ENCODE data around the gene RBM4B. TPM values are rescaled to one million over a fixed set of nuclear protein-coding genes. Genes with fewer than 3 reads are reported as not detected.

The RBM4B gene
- total and polyA plus RNA-seq, 2 of the 13 experiments (the other 11 are each of a cell fraction or from before 2014, with no cell fraction given): 25.8 to 32.4 TPM

GRCh38 chr11:66677599-66678375, at the start of gene RBM4B (continued):
- TF ChIP-seq GRHL1 (CRISPR knock-in tag; conservative IDR thresholded peaks at IDR 0.05) (no peak), ZNF607 (CRISPR knock-in tag; IDR thresholded peaks at IDR 0.05; ENCODE audit: borderline replicate concordance) (peak; percentile 77; the same call in 1 of the 2 replicates), ZNF326 (CRISPR knock-in tag; IDR thresholded peaks at IDR 0.05; ENCODE audit: borderline replicate concordance) (no peak), CERS6 (CRISPR knock-in tag; IDR thresholded peaks at IDR 0.05) (no peak), HDAC2 (CRISPR knock-in tag; IDR thresholded peaks at IDR 0.05) (peak; percentile 30; the same call in 1 of the 2 replicates), ZNF878 (CRISPR knock-in tag; IDR thresholded peaks at IDR 0.05) (no peak; the same call in 1 of the 2 replicates), MTA1 (CRISPR knock-in tag; IDR thresholded peaks at IDR 0.05; ENCODE audit: borderline replicate concordance) (peak; percentile 79; the same call in 1 of the 2 replicates), ZC3H4 (CRISPR knock-in tag; IDR thresholded peaks at IDR 0.05; ENCODE audit: borderline replicate concordance) (no peak), MLXIP (CRISPR knock-in tag; IDR thresholded peaks at IDR 0.05; ENCODE audit: borderline replicate concordance) (no peak), USF2 (IDR thresholded peaks at IDR 0.05; ENCODE audit: low read depth, low read length) (no peak), USF2 (CRISPR knock-in tag; IDR thresholded peaks at IDR 0.05; ENCODE audit: borderline replicate concordance) (no peak), UBTF (CRISPR knock-in tag; IDR thresholded peaks at IDR 0.05) (peak; percentile 10; the same call in 1 of the 2 replicates), CENPT (CRISPR knock-in tag; IDR thresholded peaks at IDR 0.05; ENCODE audit: low read depth) (no peak), EP300 (IDR thresholded peaks at IDR 0.05; ENCODE audit: low read depth in 2 of 2, low read length in 2 of 2) (0 out of 4 replicates have a peak, but pooled peaks of 1 of the 2 experiments have one; percentile 7), EP300 (CRISPR knock-in tag; IDR thresholded peaks at IDR 0.05; ENCODE audit: borderline replicate concordance) (no peak; the same call in 1 of the 2 replicates)

Data from HepG2 (cell line).